GM12864 (cell line): ENCODE measurements around the gene OSM.

Source experiments
- DNase-seq: peaks from one replicate; pipeline ENCODE4 v3.0.0-alpha.2; 2011; ENCODE audit warnings: low read depth
- H3K4me3 ChIP-seq: 2 replicates; pipeline ENCODE4 v1.5.1; 2011; ENCODE audit warnings: mild to moderate bottlenecking, low read depth, low read length, control low read depth
- TF ChIP-seq, protein P1 (sequence below): IDR thresholded peaks from 2 replicates; pipeline ENCODE4 v1.5.1; 2011; ENCODE audit warnings: low read depth, mild to moderate bottlenecking, moderate library complexity, low read length, control low read depth, inconsistent platforms; ENCODE audit errors: missing control alignments

OSM gene

DNA sequence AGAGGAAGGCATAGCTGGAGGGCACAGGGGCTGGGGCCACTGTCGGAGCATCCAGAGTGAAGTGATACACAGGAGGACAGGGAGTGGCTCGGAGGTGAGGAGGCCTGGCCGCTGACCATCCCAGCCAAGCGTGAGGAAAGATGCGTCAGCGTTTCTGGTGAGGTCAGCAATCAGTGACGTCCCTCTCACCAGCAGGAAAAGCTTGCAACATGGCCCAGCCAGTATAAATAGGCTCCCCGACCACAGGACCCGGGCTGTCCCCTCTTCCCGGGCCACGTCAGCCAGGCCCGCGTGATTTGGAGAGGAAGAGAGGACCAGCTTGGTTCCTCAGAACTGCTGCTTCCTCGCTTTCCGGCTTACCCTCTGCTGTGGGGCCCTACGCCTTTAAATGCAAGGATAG, 4.2 kb upstream of the OSM start:
- no peak overlapping the region for H3K4me3 ChIP-seq
- DNase-seq = no peak
- TF ChIP-seq, protein P1, sequence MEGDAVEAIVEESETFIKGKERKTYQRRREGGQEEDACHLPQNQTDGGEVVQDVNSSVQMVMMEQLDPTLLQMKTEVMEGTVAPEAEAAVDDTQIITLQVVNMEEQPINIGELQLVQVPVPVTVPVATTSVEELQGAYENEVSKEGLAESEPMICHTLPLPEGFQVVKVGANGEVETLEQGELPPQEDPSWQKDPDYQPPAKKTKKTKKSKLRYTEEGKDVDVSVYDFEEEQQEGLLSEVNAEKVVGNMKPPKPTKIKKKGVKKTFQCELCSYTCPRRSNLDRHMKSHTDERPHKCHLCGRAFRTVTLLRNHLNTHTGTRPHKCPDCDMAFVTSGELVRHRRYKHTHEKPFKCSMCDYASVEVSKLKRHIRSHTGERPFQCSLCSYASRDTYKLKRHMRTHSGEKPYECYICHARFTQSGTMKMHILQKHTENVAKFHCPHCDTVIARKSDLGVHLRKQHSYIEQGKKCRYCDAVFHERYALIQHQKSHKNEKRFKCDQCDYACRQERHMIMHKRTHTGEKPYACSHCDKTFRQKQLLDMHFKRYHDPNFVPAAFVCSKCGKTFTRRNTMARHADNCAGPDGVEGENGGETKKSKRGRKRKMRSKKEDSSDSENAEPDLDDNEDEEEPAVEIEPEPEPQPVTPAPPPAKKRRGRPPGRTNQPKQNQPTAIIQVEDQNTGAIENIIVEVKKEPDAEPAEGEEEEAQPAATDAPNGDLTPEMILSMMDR = no peak

DNA sequence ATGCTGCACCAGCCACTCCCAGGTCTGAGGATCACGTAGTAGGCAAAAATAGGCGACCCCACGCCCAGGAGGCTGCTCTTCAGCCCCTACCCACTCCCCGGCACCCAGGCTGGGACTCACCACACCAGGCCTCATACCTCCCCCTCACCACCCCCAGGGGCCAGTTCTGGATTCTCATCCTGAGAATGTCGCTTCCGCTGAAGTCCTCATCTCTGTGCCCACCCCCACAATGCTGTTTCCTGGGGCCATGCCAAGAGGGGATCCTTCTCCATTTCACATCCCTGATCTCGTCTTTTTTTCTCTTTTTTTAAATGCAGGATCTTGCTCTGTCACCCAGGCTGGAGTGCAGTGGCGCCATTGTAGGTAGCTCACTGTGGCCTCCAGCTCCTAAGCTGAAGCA, 1.7 kb upstream of the OSM start:
- no peak for DNase-seq
- TF ChIP-seq, protein P1 = no peak

DNA sequence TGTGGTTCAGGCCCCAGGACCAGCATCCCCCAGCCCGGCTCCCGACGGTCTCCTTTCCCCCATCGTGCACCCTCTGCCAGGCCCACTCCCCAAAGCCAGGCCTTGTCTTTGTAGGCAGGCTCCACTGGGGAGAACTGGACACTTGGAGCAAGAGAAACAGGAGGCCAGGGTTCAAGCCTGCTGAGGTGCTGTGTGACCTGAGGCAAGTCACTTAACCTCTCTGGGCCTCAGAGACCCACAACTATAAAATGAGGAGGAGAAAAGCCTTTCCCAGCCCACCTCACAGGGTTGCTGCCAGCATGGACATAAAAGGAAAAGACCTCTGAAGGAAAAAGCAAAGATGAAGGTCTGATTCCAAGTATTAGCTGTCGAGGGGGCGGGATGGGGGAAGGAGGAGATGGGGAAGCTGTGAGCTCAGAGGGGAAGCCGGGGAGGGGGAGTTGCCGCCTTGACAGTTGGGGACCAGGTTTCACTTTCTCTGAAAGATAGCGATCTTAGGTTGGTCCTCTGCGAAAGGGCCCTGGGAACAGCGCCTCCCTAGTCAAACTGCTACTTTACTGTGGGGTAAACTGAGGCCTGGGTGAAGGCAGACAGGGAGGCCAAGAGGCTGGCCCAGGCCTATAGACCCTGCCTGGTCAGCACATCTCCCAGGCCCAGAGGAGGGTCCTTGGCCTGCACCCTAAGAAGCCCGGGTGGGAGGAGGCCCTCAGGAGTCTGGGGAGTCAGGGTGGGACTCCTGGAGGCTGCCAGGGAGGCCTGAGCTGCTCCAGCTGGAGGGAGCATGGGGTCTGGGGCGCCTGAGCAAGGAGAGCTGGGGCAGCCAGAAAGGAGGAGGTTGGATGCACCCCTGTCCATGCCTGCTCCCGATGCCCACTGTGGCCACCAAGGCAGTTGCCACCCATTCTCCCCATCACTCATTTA, 991 bp upstream of the OSM start:
- TF ChIP-seq, protein P1 = no peak
- peak overlapping the region; percentile 84 for H3K4me3 ChIP-seq
- DNase-seq = no peak

More for the DNA sequence above, 1.7 kb upstream of the OSM start:
- H3K4me3 ChIP-seq = no peak overlapping the region

DNA sequence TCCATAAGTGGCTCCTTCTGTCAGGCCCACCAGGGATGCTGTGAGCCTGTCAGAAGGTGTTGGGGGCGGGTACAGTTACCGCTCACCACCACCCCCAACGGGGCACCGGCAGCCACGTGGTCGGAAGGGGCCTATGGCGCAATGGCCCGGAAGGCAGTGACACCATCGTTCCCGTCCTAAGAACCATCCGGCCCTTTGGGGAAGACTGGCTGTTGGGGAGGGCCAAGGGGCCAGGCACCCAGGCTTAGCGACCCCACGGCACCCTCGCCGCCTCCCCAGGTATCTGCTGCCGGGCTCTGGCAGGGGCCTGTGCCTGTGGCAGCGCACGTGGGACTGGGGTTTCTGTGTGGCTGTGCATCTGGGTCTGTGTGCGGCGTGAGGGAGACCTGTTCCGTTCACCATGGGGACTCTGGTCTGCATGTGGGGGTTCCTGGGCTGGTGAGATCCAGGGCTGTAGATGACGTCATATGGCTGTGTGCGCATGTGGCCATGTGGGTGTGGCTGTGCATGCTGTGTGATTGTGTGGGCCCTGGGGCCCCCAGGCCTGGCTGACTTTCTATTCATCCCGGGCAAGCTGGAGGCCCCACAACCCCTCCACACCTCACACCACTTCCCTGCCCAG, 717 bp downstream of the OSM start:
- DNase-seq = peak; percentile 59
- TF ChIP-seq, protein P1 = no peak
- H3K4me3 ChIP-seq = peak overlapping the region; percentile 84

DNA sequence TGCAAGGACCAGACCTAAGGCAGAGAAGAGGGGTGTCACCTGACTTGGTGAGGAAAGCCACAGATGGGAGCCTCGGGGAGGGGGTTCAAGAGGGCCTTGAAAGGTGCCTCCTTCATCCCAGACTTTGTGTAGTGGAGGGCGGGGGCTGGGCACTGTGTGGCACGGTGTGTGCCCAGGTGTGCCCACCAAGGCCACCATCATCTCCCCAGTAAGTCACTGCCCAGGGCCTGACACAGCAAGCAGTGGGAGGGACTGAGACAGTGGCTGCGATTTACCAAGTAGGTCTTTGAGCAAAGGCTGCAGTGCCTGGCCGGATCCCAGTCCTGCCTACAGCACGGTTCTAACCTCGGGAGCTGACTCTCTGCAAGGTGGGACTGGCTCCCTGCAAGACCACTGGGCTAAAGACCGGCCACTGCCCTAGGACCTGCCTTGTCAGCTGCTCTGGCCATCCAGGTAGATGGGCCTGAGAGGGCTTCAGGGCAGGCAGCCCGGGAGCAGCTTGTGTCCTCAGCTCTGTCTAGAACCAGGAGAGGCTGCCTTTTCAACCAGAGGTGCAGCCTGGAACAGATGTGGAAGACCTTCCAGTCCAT, 1.4 kb downstream of the OSM start:
- TF ChIP-seq, protein P1 = no peak
- no peak for DNase-seq
- H3K4me3 ChIP-seq = no peak overlapping the region

DNA sequence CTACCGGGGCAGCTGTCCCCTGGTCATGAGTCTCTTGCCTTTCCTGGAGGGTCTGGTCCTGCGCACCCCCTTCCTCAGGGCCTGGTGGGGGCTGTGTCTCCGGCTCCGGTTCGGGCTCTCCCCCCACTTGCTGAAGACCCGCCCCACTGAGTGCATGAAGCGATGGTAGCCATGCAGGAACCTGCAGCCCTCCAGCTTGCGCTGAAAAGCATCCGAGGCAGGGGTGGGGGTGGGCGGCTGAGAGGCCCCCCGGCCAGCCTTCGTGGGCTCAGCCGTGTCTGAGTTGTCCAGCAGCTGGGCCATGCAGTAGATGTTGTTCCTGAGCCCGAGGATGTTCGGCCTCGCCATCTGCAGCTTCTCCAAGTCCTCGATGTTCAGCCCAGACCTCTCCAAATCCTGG, 2.8 kb downstream of the OSM start:
- no peak overlapping the region for H3K4me3 ChIP-seq
- TF ChIP-seq, protein P1 = no peak
- no peak for DNase-seq
